ENCODE data around the gene ATXN1.
"Not testable (repeated sequence)": the region's sequence is repeated elsewhere in the genome, so short reads cannot be mapped to it uniquely, and the experiment has no call there.

The ATXN1 gene

DNA sequence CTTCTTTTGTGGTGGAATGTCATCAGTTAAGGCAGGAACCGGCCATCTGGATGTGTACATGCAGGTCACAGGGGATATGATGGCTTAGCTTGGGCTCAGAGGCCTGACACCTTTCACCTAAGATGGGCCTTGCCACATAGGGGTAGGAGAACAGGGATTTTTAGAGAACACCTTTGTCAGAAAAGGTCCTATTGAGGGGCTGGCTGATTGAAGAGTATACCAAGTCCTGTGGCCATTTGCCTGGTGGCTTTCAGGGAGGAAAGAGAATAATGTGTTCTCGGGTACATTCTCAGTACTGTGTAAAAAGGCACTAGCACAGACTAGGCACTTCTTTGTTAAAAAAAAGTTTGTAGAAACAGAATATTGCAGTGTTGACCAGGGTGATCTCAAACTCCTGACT is 496.5 kb downstream of the ATXN1 start:
- FAIRE-seq: no peak

DNA sequence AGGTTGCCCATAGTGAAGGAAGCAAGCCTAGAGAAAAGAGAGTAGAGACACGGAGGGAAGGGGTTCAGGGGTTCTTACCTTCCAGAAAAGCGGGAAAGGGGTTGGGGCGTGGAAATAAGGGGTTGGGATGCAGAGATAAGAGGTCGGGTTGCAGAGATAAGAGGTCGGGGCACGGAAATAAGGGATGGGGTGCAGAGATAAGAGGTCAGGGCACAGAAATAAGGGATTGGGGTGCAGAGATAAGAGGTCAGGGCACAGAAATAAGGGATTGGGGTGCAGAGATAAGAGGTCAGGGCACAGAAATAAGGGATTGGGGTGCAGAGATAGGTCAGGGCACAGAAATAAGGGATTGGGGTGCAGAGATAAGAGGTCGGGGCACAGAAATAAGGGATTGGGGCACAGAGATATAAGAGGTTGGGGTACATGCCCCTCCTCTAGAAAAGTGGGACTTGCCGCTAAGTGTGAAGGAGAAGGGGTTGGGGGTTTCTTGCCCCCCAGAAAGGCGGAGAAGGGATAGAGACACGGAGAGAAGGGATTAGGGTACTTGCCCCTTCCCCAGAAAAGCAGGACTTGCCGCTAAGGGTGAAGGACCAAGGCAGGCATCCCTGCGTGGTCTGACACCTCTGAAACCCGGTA is 497.7 kb downstream of the ATXN1 start:
- not testable (repeated sequence) for DNase-seq (ENCODE audit: low spot score); FAIRE-seq

More for the DNA sequence above, 496.5 kb downstream of the ATXN1 start:
- DNase-seq (ENCODE audit: low spot score): no peak

DNA sequence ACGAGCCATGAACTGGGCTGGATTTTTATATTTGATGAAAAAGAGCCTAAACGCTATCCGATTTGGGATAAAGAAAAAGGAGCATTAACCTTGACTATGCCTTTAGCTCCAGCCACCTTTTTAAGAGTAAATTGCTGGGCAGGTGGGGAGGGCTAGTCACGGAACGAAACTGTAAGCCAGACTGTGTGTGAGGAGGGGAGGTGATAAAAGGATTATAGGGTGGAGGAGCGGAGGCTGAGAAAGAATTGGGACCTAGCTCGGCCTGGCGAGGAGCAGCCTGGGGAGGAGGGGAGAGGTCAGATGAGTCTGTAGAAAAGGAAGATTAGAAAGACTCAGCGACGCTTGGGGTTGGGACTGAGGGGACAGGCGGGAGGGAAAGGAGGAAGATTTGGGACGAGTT is 498.5 kb downstream of the ATXN1 start:
- FAIRE-seq: not testable (repeated sequence)

DNA sequence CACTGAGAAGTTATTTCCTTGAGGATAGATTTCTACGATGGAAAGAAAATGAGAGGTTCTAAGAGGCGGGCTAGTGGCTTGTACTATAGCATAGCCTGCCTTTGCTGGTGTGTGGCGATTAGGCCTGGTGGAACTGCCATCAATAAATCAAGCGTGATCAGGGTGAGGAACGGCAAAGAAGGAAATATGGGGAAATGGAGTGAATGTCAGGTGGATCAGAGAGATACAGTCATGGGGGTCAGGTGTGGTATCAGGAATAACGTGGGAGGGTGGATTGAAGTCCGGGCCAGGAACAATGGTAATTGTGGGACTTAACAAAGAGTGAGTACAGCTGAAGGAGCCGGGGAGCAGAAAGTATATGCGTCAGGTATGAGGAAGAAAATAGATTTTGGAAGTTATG is 500.7 kb downstream of the ATXN1 start:
- not testable (repeated sequence) for FAIRE-seq; DNase-seq (ENCODE audit: low spot score)

More for the DNA sequence above, 498.5 kb downstream of the ATXN1 start:
- DNase-seq (ENCODE audit: low spot score): not testable (repeated sequence)

DNA sequence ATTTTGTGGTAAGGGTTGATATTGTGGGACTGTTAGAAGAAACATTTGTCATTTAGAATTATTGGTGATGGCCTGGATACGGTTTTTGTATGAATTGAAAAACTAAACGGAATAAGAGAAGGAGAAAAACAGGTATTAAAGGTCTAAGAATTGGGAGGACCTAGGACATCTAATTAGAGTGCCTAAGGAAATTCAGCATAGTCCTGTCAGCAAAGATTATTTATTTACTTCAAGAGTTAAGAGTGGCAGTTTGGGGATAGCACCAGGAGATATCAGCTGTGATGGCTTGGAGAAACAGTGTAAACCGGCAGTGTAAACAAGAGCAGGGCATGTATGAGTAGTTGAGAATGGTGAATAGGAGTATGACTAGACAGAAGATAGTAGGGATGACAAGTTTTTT is 501.7 kb downstream of the ATXN1 start:
- not testable (repeated sequence) for DNase-seq (ENCODE audit: low spot score); FAIRE-seq

DNA sequence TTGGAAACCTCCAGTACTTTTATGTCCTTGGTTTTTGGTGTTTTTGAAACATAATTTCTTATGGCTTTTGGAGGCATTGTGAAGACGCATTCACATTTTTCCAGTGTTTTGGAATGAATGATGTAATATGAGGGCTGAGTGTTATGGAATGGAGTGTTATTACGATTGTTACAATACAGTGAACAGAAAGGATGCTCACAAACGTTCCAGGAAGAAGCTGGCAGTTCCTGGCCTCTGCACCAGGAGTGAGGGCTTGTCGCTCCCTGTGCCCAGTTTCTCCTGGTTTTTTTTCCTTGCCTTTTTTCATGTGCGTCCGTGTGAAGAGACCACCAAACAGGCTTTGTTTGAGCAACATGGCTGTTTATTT is 502.6 kb downstream of the ATXN1 start:
- FAIRE-seq: no peak
- DNase-seq (ENCODE audit: low spot score): no peak

DNA sequence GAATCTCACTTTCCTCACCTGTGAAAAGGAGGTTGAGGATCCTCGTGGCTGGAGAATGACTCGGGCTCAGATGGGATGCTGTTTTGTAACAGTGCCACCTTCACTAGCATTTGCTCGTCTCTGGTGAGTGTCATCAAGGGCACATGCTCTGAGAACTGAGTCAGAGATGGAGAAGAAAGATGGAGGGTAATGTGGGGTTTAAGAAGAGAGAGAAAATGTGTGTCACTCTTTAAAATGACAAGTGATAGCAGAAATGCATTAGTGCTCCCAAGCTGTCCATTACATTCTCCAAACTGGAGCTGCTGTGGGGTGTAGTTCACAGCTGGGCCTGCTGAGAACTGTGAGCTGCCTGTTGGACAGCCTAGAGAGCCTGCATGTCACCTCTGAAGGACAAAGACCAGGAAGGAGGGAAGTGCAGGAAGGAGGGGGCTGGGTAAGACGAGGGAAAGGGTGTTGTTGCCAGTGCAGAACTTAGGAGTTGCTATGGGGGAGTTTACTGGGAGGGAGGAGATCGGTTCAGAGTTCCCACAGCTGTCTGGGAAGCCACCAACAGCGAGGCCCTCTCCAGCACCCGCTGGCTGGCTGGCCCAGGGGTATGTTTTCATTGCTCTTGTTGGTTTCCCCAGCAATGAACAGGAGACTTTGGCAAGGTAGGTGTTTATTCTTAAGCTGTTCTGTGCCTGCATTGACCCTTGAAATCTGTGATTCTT is 503.1 kb downstream of the ATXN1 start:
- FAIRE-seq: no peak
- DNase-seq (ENCODE audit: low spot score): no peak

DNA sequence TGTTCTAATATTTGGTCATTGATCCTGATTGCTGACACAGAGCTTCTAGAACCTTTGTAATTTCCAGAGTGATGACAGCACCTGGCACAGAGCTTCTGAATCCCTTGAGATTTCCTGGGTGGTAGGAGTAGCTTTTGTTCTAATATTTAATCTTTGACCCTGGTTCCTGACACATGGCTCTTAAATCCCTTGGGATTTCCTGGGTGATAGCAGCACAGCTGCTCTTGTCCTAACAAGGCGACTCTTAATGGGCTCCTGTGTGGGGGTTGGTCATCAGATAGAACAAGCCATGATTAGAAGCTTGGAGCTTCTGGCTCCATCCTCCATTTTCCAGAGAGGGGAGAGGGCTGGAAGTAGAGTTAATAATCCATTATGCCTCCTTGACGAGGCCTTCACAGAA is 504.5 kb downstream of the ATXN1 start:
- no peak for FAIRE-seq
- no peak for DNase-seq (ENCODE audit: low spot score)

DNA sequence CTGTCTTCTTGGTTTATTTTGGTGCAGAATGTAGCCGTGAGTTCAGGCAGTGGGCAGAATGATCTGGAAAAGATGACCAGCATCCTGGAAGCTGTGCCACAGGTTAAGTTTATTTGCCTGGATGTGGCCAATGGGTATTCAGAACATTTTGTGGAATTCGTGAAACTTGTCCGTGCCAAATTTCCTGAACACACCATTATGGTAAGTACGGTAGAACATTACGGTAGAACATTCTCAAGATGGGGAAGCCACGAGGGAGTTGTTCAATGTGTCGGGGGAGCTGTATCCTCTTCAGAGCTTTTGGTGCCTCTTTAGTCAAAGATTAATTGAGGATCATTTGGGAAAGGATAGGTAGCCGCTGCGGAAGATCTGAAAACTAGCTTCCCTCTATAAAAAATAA is 506.7 kb downstream of the ATXN1 start:
- FAIRE-seq (no peak), DNase-seq (ENCODE audit: low spot score) (no peak)

DNA sequence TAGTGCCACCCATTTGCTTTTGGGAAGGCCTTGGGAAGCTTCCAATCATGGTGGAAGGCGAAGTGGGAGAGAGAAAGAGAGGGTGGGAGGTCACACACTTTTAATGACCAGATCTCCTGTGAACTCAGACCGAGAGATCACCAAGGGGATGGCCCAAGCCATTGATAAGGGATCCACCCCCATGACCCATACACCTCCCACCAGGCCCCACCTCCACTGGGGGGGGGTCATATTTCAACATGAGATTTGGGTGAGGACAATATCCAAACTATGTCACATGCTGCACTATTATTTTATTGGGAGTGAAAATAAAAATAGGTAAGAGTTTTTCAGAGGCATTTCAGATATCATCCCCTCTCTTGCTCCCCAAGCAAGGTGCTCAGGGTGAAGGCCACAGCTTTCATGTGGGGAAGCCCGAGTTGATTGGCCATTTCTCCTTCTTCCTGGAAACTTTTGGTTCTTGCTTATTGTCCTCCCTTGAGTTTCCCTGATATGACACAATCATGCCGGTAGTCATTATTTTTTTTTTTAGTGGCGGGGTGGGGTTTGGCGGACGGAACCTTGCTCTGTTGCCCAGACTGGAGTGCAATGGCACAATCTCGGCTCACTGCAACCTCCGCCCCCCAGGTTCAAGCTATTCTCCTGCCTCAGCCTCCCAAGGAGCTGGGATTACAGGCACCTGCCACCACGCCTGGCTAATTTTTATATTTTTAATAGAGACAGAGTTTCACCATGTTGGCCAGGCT is 507.7 kb downstream of the ATXN1 start:
- DNase-seq (ENCODE audit: low spot score): no peak

DNA sequence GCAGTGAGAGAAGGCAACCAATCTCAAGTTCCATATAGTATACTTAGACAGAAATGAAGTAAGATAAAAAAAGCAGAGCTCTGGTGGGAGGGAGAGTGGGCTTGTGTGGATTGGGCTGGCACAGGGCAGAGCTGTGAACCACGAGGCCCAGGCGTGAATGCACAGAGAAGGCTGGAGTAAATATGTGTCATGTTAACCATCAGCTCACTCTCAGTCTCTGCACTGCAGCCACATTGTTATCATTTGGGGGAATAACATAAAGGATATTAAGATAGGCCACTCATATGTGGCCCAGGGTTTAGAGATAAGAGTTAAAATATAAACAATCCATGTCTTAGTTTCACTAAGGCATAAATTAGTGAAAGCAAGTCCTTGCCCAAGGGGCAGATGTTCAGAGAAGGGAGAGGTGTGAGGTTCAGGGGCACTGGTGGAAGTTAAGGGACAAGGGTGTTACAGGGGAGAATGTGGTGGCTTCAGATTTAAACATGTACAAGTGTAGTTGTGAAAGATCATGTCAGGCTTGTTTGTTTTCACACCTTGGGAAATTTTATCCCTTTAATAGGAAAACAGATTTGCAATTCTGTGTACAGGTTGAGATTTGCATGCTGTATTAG is 508.5 kb downstream of the ATXN1 start:
- FAIRE-seq (no peak), DNase-seq (ENCODE audit: low spot score) (no peak)

More for the DNA sequence above, 507.7 kb downstream of the ATXN1 start:
- no peak for FAIRE-seq

DNA sequence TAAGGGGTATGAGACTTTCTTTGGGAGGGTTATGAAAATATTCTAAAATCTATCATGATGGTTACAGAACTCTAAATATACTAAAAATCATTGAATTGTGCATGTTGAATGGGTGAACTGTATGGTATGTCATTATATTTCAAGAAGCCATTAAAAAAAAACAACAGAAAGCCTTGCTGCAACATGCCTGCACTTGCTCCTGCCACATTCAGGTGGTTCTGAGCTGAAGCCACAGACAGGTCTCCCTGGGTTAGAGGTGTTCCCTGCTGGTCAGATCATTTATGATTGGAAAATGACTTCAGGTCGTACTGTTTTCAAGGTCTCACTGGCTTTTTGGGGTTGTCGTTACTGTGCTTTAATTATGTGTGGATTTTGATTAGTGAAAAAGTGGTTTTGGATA is 509.6 kb downstream of the ATXN1 start:
- DNase-seq (ENCODE audit: low spot score) (no peak), FAIRE-seq (no peak)

DNA sequence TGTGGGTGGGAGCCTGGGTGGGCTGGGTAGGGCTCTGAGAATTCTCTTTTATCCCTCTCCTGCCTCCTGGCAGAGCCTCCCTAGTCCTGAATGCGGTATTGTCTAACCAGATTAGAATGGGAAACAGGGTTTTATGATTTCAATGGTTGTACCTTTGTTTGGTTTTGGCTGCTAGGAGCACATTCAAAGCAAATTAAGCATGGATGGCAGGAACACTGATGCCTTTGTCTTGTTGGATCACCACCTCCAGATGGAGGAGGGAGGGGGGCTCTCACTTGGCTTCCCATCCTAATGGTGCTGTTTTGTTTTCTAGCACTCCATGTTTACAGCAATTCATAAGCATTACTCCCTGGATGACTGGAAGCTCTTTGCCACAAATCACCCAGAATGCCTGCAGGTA is 511.3 kb downstream of the ATXN1 start:
- DNase-seq (ENCODE audit: low spot score) (no peak), FAIRE-seq (no peak)
